Prostate gland (tissue), 2 donors: Measurements from ENCODE around the gene TPPP. TPM values are rescaled to one million over a fixed set of nuclear protein-coding genes. Genes with fewer than 3 reads are reported as not detected.

Experiments
- DNase-seq: peaks from one replicate; pipeline ENCODE4 v3.0.0-alpha.2; 2019; ENCODE audit warnings: low spot score
- H3K27ac ChIP-seq, 2 donors: fragments of 200-600 bp; sonication (generic); 2 replicates each; pipeline ENCODE4 v1.5.1; 2017 to 2019
- H3K27me3 ChIP-seq: fragments of 200-600 bp; sonication (generic); replicated peaks from 2 replicates; pipeline ENCODE4 v1.5.1; 2019; ENCODE audit not compliant: insufficient read depth
- H3K36me3 ChIP-seq, 2 donors: fragments of 200-600 bp; sonication (generic); 1 replicate in 1 of 2; 2 replicates in 1 of 2; pipeline versions ENCODE4 v1.5.1 to v1.8.1; 2017 to 2019
- H3K4me1 ChIP-seq: fragments of 200-600 bp; sonication (generic); replicated peaks from 2 replicates; pipeline ENCODE4 v1.5.1; 2019
- H3K4me3 ChIP-seq, 2 donors: fragments of 200-600 bp; sonication (generic); 2 replicates each; pipeline ENCODE4 v1.5.1; 2017 to 2019
- H3K9me3 ChIP-seq: fragments of 200-600 bp; sonication (generic); 2 replicates; pipeline ENCODE4 v1.5.1; 2017
- POLR2A ChIP-seq: fragments of 450-650 bp; IDR thresholded peaks from one replicate; pipeline ENCODE4 v1.6.1; 2016; ENCODE audit warnings: antibody characterized with exemption, mild to moderate bottlenecking
- POLR2AphosphoS5 ChIP-seq: sonication (generic); formaldehyde crosslinking; IDR thresholded peaks from one replicate; pipeline ENCODE4 v1.6.1; 2017; ENCODE audit warnings: antibody characterized with exemption
- WGBS: methylation state at CpG from one replicate; pipeline ENCODE4 v1.1.5; 2018; 5-methylcytosine and 5-hydroxymethylcytosine counted together
- intact Hi-C: fragments of 100-400 bp; cut with DNase I; formaldehyde crosslinking; loops from one replicate; pipeline ENCODE4 v1.14.2; 2022
- total RNA-seq, 2 donors: library from RNA; depleted of rRNA; stranded (reverse); fragments of >200 nt; gene quantifications; one replicate each; pipeline ENCODE4 v1.1.0, GENCODE V29; 2016
- TF ChIP-seq, protein P1 (sequence below), 4 experiments: fragments of 200-600 bp in 2 of 4; fragments of 450-650 bp in 2 of 4; sonication (generic) in 2 of 4; IDR thresholded peaks; 1 replicate in 3 of 4; 2 replicates in 1 of 4; pipeline ENCODE4 v1.5.1; 2016 to 2019; ENCODE audit warnings: antibody characterized with exemption in 4 of 4, mild to moderate bottlenecking in 2 of 4, moderate library complexity in 2 of 4

TPPP gene
- total RNA-seq, 2 donors from 2014 or later: 2.3 to 6.9 TPM

DNA sequence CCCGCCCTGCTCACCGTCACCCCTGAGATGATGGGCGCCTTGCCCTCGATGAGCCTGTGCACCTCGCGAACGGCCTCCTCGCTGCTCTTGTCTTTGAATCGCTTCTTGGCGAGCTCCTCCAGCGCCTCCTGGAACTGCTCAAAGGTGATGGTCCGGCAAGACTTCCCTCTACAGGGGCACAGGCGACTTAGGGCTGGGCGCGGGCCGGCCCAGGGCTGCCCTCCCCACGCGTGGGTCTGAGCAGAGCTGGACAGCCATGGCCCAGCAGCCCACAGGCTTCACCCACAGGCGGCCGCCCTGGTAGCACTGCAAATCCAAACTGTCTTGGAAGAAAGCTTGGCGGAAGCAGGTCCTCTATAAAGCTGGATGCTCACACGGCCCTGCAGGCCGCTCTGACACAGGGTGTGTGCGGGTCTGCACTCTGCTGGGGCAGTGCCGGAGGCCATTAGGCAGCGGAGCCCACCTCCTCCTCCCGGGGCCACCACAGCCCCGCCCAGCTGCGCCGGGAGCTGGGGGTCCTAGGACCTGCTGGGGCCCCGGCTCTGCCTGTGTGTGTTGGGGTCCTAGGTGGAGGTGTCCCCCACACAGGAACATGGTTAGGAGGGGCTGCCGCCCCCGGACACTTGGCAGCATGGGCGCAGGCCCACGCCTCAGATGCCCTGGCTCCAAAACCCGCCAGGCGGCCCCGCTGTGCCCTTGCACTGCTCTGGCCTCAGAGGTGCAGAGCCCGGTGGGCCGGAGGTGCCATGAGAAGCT is 27.0 kb downstream of the TPPP start:
- TF ChIP-seq POLR2AphosphoS5 (no peak), POLR2A (no peak)
- TF ChIP-seq, protein P1, sequence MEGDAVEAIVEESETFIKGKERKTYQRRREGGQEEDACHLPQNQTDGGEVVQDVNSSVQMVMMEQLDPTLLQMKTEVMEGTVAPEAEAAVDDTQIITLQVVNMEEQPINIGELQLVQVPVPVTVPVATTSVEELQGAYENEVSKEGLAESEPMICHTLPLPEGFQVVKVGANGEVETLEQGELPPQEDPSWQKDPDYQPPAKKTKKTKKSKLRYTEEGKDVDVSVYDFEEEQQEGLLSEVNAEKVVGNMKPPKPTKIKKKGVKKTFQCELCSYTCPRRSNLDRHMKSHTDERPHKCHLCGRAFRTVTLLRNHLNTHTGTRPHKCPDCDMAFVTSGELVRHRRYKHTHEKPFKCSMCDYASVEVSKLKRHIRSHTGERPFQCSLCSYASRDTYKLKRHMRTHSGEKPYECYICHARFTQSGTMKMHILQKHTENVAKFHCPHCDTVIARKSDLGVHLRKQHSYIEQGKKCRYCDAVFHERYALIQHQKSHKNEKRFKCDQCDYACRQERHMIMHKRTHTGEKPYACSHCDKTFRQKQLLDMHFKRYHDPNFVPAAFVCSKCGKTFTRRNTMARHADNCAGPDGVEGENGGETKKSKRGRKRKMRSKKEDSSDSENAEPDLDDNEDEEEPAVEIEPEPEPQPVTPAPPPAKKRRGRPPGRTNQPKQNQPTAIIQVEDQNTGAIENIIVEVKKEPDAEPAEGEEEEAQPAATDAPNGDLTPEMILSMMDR (IDR thresholded peaks at IDR 0.05): no peak
- no peak overlapping the region for H3K27ac ChIP-seq
- no peaks in the 10 kb centered on the region for H3K4me1 ChIP-seq
- no peak overlapping the region for H3K4me3 ChIP-seq
- WGBS: 92% methylated on average over 40 of the region's 40 CpGs
- H3K36me3 ChIP-seq: no peaks in the 10 kb centered on the region
- intact Hi-C loops: no loop called here
- DNase-seq: no peak
- no peaks in the 10 kb centered on the region for H3K9me3 ChIP-seq
- H3K27me3 ChIP-seq: no peaks in the 10 kb centered on the region

DNA sequence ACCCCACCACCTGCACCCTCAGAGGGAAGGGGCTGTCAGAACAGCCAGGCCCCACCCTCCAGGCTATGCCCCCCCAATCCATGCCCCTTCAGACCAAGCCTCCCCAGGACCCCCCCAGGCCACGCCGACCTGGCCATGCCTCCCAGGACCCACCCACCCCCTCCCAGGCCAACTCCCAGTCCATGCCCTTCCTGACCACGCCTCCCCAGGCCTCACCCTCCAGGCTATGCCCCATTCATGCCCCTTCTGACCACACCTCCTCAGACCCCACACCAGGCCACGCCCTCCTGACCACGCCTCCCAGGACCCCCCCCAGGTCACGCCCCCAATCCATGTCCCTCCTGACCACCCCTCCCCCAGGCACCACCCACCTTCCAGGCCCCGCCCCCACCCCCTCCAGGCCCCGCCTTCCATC is 27.6 kb downstream of the TPPP start:
- no peak overlapping the region for H3K4me3 ChIP-seq
- H3K9me3 ChIP-seq: no peaks in the 10 kb centered on the region
- no peak overlapping the region for H3K27ac ChIP-seq
- H3K4me1 ChIP-seq: no peaks in the 10 kb centered on the region
- TF ChIP-seq POLR2AphosphoS5: no peak
- TF ChIP-seq POLR2A: no peak
- TF ChIP-seq, protein P1 (IDR thresholded peaks at IDR 0.05): no peak
- WGBS: 91% methylated on average over 8 of the region's 8 CpGs
- intact Hi-C loops: no loop called here
- no peaks in the 10 kb centered on the region for H3K27me3 ChIP-seq
- no peaks in the 10 kb centered on the region for H3K36me3 ChIP-seq
- no peak for DNase-seq

DNA sequence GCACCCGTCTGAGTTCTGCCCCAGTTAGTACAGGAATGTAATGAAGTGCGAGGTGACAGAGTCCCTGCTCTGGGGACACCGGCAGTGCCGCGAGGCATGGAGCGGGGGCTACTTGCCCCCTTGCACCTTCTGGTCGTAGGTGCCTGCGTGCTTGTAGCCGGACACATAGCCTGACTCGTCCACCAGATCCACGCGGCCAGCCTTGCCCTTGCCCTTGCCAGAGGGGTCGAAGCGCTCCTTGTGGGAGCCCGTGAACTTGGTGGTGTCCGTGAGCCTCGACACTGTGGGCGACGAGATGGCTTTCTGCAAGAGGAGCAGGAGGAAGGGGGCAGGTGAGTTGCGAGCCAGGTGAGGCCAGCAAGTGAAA is 28.2 kb downstream of the TPPP start:
- DNase-seq: no peak
- Histone ChIP-seq H3K27ac (no peak overlapping the region), H3K4me3 (no peak overlapping the region), H3K27me3 (no peaks in the 10 kb centered on the region), H3K9me3 (no peaks in the 10 kb centered on the region), H3K36me3 (no peaks in the 10 kb centered on the region), H3K4me1 (no peaks in the 10 kb centered on the region)
- 96% methylated on average over 15 of the region's 20 CpGs for WGBS
- intact Hi-C loops: no loop called here
- TF ChIP-seq POLR2A (no peak), POLR2AphosphoS5 (no peak)
- TF ChIP-seq, protein P1 (IDR thresholded peaks at IDR 0.05): no peak

- intact Hi-C loops: no loop called here
- Histone ChIP-seq H3K36me3 (no peaks in the 10 kb centered on the region), H3K27ac (no peak overlapping the region), H3K9me3 (no peaks in the 10 kb centered on the region), H3K27me3 (no peaks in the 10 kb centered on the region), H3K4me3 (no peak overlapping the region), H3K4me1 (no peaks in the 10 kb centered on the region)
- no peak for DNase-seq
- TF ChIP-seq, protein P1 (IDR thresholded peaks at IDR 0.05): no peak
- TF ChIP-seq POLR2AphosphoS5 (no peak), POLR2A (no peak)
- 82% methylated on average over 21 of the region's 24 CpGs for WGBS
These were observed 28.7 kb downstream of the TPPP start for GRCh38 chr5:664343-664993.
